NB4 (cell line): ENCODE results near the gene ALOX12B.

ENCODE experiments used
- DNase-seq: peaks from one replicate; pipeline ENCODE4 v3.0.0; 2010; ENCODE audit warnings: low read depth
- H3K4me3 ChIP-seq: one replicate; pipeline ENCODE4 v1.5.1; 2011; ENCODE audit warnings: mild to moderate bottlenecking, low read depth, low read length, moderate library complexity
- MAX ChIP-seq: IDR thresholded peaks from 2 replicates; pipeline ENCODE4 v1.6.1; 2011; ENCODE audit warnings: low read depth, low read length
- MYC ChIP-seq: IDR thresholded peaks from 2 replicates; pipeline ENCODE4 v1.6.1; 2011; ENCODE audit warnings: low read depth, low read length
- POLR2A ChIP-seq: IDR thresholded peaks from 2 replicates; pipeline ENCODE4 v1.6.1; 2011; ENCODE audit warnings: mild to moderate bottlenecking; ENCODE audit not compliant: insufficient read length; ENCODE audit errors: extremely low read depth
- TF ChIP-seq, protein P1 (sequence below): IDR thresholded peaks from one replicate; pipeline ENCODE4 v1.5.1; 2012; ENCODE audit warnings: low read depth, low read length

ALOX12B gene

DNA sequence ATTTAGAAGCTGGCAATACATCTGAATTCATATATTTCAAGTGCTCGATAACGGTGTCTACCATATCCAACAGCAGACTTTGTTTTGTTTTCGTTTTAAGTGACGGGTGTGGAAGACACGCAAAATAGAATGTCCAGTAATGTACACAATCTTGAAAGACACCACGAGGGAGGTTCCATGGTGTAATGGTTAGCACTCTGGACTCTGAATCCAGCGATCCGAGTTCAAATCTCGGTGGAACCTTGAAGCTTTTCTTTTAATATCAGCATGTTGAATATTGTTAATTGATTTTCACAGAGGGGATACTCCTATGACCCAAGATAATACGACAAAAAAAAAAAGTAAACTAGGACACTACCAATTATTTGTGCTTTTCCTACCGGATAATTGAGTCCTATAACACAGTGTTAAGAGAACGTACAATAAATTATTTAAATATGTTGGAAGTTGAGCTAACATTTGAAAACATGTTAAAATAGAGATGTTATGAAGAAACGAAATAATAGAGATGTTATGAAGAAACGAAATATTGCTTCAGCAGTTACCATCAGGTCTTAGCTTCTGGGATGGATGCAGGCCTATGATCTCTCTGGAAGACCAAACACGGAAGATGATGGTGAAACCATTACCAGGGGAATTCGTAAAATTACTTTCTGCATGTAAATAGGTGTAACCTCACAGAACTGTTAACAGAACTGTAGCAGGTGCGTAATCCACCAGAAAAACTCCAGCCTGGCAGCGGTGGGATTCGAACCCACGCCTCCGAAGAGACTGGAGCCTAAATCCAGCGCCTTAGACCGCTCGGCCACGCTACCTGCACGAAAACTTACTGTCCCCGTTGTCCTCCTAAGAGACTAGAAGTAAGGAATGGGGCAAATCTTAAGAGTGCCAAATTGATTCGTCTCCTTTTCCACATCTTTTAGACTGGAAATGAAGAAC, 32.3 kb upstream of the ALOX12B start:
- TF ChIP-seq MYC (peak; percentile 79), POLR2A (no peak), MAX (peak; percentile 64; the same call in 1 of the 2 replicates)
- TF ChIP-seq, protein P1, sequence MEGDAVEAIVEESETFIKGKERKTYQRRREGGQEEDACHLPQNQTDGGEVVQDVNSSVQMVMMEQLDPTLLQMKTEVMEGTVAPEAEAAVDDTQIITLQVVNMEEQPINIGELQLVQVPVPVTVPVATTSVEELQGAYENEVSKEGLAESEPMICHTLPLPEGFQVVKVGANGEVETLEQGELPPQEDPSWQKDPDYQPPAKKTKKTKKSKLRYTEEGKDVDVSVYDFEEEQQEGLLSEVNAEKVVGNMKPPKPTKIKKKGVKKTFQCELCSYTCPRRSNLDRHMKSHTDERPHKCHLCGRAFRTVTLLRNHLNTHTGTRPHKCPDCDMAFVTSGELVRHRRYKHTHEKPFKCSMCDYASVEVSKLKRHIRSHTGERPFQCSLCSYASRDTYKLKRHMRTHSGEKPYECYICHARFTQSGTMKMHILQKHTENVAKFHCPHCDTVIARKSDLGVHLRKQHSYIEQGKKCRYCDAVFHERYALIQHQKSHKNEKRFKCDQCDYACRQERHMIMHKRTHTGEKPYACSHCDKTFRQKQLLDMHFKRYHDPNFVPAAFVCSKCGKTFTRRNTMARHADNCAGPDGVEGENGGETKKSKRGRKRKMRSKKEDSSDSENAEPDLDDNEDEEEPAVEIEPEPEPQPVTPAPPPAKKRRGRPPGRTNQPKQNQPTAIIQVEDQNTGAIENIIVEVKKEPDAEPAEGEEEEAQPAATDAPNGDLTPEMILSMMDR: no peak
- peak; percentile 86 for DNase-seq
- peak overlapping the region; percentile 72 for H3K4me3 ChIP-seq

DNA sequence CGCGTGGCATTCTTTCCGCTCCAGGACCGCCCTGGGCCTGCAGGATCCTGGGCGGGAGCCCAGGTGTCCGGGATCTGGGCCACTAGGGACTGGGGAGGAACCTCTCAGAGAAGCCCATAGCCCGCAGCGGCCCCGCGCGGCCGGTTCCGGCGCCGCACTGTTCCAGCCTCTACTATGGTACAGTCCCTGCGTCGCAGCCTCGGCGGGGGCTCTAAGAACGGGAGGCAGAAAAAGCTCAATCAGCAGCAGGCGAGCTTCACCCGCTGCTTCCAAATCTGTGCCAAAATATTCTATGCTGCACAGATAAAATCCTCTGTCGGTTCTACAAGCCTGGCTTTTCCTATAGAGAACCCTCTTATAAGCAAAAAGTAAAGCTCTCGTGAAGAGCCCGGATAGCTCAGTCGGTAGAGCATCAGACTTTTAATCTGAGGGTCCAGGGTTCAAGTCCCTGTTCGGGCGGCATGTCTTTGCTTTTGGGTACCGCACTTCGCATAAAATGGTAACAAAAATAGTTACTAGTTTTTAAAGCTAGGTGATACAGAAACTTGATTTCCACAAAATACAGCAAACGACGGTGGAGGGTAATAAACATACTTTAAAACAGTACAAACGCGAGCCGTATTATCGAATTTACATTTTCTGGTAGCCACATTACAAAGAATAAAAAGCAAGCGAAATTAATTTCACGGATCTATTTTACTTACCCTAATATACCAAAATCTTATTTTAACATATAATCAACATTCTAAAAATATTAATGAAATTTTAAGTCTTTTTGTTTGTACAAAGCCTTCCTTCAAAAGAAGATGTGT, 31.5 kb upstream of the ALOX12B start:
- DNase-seq: peak; percentile 77
- H3K4me3 ChIP-seq: peak overlapping the region; percentile 72
- TF ChIP-seq, protein P1: peak; percentile 58
- no peak for TF ChIP-seq MAX
- TF ChIP-seq MYC: no peak

DNA sequence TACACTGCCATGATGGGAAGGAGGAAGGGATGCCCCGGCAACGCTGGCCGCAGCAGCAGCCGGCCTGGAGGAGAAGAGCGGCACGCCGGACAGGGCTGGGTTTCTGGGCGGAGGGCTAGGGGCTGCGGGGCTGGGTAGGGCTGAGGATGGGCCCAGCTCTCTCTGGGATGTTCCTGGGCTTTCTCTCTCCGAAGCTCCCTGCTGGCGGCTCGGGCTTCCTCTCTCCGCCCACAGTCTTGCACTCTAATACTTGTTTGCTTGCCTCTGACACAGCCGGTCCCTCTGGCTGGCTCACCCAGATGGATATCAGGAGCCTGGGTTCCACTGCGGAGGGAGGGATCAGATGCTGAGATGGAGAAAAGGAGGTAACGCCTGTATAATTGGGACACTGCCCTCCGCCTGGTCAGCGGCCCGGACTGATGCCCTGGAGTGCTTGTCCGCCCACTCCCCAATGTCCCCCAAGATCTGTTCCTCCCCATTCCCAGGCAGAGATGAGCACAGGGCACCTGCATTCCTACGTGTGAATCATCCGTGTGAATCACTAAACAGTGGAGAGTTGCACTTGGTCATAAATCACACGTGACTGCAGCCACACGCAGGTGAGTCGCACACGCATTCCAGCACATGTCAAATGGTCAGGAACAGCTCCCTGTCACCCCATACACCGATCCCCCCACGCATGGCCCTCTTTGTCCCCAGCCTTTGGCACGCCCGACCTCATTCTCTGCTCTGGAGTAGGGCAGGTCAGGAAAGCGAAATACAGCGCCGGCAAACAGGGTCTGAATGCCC, 30.7 kb upstream of the ALOX12B start, which contains the start of gene ALOXE3:
Gene ALOXE3 (minus strand): TSS at position 535 of the 789 bp plus-strand sequence. CDS start 524 bp downstream, at position 11.
- peak; percentile 24 for DNase-seq
- peak within 1 kb of the TSS; percentile 72 for H3K4me3 ChIP-seq
- TF ChIP-seq MAX (peak; percentile 65), POLR2A (no peak), MYC (no peak)
- TF ChIP-seq, protein P1: no peak

DNA sequence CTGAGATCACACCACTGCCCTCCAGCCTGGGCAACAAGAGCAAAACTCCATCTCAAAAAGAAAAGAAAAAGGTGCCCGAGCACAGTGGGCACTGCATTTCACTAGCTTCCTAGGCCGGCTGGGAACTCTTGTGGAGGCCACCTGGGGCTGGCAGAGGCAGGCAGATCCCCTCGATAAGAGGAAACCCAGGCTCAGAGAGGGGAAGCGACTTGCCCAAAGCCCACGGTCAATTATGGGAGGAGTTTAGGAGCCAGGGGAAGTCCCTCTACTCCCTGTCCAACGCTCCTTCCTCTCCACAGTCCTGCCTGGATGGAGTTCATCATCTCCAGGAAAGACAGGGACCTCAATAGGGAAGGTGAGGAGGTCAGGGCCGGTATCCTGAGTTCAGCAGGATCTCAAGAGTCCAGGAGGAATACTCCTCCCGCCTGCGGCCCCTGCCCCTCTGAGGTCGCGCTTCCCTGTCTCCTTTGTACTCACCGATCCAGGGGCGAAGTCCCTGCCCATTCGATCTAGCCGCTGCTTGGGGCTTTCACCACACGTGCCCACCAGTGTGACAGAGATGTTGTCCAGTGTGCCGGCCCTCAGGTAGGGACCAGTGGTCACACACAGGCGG, 30.0 kb upstream of the ALOX12B start:
- no peak overlapping the region for H3K4me3 ChIP-seq
- peak; percentile 40 for DNase-seq
- TF ChIP-seq POLR2A: no peak
- TF ChIP-seq, protein P1: no peak
- no peak for TF ChIP-seq MYC
- TF ChIP-seq MAX: no peak

DNA sequence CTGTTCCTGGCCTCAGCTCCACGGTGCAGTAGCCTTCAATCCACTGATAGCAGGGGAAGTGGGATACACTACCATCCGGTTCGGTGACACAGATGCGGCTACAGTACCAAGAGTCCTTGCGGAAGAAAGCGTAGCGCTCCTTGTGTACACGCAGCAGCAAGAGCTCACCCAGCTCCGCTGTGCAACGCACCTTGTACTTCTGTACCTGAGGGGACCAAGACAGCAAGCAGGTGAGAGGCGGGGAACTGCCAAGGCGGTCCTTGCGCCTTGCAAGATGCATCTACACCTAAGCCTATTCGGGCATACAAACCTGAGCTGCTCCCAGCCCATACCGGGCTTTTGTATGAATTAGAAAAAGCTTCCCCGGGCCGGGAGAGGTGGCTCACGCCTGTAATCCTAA, 29.3 kb upstream of the ALOX12B start:
- TF ChIP-seq MYC: no peak
- no peak for TF ChIP-seq MAX
- TF ChIP-seq POLR2A: no peak
- TF ChIP-seq, protein P1: no peak
- no peak overlapping the region for H3K4me3 ChIP-seq
- no peak for DNase-seq
